Astrocyte of the spinal cord (primary cell): ENCODE data around the gene POLA2.

Experiments
- DNase-seq: peaks from one replicate; pipeline ENCODE4 v3.0.0; 2011; ENCODE audit warnings: low read depth, low spot score
- H3K4me3 ChIP-seq: 2 replicates; pipeline ENCODE4 v1.5.1; 2011; ENCODE audit warnings: low read depth, mild to moderate bottlenecking, low read length, moderate library complexity
- CTCF ChIP-seq: IDR thresholded peaks from 2 replicates; pipeline ENCODE4 v1.5.1; 2012; ENCODE audit warnings: low read depth, mild to moderate bottlenecking, low read length, inconsistent platforms
- in situ Hi-C: cut with HindIII; loops from 2 replicates; pipeline ENCODE4 v1.10.0; 2017; ENCODE audit warnings: low sequenced_read_pairs

POLA2 gene

GRCh38 chr11:65340226-65340625, 78.5 kb downstream of the POLA2 start:
- no peak for TF ChIP-seq CTCF
- DNase-seq: no peak
- H3K4me3 ChIP-seq: no peak overlapping the region
- in situ Hi-C loops: no loop called here

GRCh38 chr11:65341856-65342255, 80.1 kb downstream of the POLA2 start:
- DNase-seq: no peak
- no peak for TF ChIP-seq CTCF
- in situ Hi-C loops: no loop called here
- no peak overlapping the region for H3K4me3 ChIP-seq
